HL-60 (cell line): Measurements from ENCODE around the gene ALDH5A1.

Experiments
- DNase-seq, 2 experiments: peaks; one replicate each; pipeline ENCODE4 v3.0.0-alpha.2; 2010 to 2020; ENCODE audit warnings: low read depth in 1 of 2, low spot score in 1 of 2
- H3K27ac ChIP-seq: fragments of 250-450 bp; sonication (Bioruptor Pico); replicated peaks from 2 replicates; pipeline ENCODE4 v1.5.1; 2020; ENCODE audit warnings: mild to moderate bottlenecking, moderate library complexity
- H3K27me3 ChIP-seq: fragments of 250-450 bp; sonication (Bioruptor Pico); 2 replicates; pipeline ENCODE4 v1.5.1; 2021; ENCODE audit warnings: mild to moderate bottlenecking, moderate library complexity; ENCODE audit not compliant: insufficient read depth, poor library complexity, severe bottlenecking
- H3K4me3 ChIP-seq: replicated peaks from 2 replicates; pipeline ENCODE4 v1.5.1; 2011; ENCODE audit warnings: mild to moderate bottlenecking, control low read depth, low read length; ENCODE audit not compliant: insufficient read depth
- CTCF ChIP-seq: IDR thresholded peaks from one replicate; pipeline ENCODE4 v1.5.1; 2011; ENCODE audit warnings: low read length, control low read depth, inconsistent platforms; ENCODE audit not compliant: insufficient read depth
- GABPA ChIP-seq: IDR thresholded peaks from 2 replicates; pipeline ENCODE4 v1.6.1; 2012; ENCODE audit warnings: low read depth
- POLR2AphosphoS5 ChIP-seq: IDR thresholded peaks from 2 replicates; pipeline ENCODE4 v1.6.1; 2012; ENCODE audit warnings: low read depth
- REST ChIP-seq: IDR thresholded peaks from 2 replicates; pipeline ENCODE4 v1.6.1; 2012; ENCODE audit warnings: low read depth; ENCODE audit not compliant: insufficient replicate concordance
- SPI1 ChIP-seq: IDR thresholded peaks from 2 replicates; pipeline ENCODE4 v1.6.1; 2012; ENCODE audit warnings: low read depth, mild to moderate bottlenecking, borderline replicate concordance

The ALDH5A1 gene

GRCh38 chr6:24476631-24477030, 18.1 kb upstream of the ALDH5A1 start:
- no peak for TF ChIP-seq POLR2AphosphoS5
- no peak for TF ChIP-seq CTCF
- no peak for TF ChIP-seq REST
- no peak for TF ChIP-seq GABPA
- TF ChIP-seq SPI1 = no peak
- no peaks in the 10 kb centered on the region for H3K27me3 ChIP-seq
- H3K27ac ChIP-seq = no peak overlapping the region
- no peak for DNase-seq
- H3K4me3 ChIP-seq = no peak overlapping the region

GRCh38 chr6:24477070-24477469, 17.7 kb upstream of the ALDH5A1 start:
- no peak for DNase-seq
- TF ChIP-seq REST = no peak
- no peak overlapping the region for H3K4me3 ChIP-seq
- H3K27ac ChIP-seq = no peak overlapping the region
- no peaks in the 10 kb centered on the region for H3K27me3 ChIP-seq

GRCh38 chr6:24478903-24479302, 15.9 kb upstream of the ALDH5A1 start:
- H3K27me3 ChIP-seq = no peaks in the 10 kb centered on the region
- no peak overlapping the region for H3K27ac ChIP-seq
- no peak overlapping the region for H3K4me3 ChIP-seq
- DNase-seq = no peak
- TF ChIP-seq REST = no peak
- no peak for TF ChIP-seq CTCF
- TF ChIP-seq POLR2AphosphoS5 = no peak
- no peak for TF ChIP-seq SPI1
- no peak for TF ChIP-seq GABPA

GRCh38 chr6:24480705-24481104, 14.1 kb upstream of the ALDH5A1 start:
- H3K27ac ChIP-seq = no peak overlapping the region
- no peaks in the 10 kb centered on the region for H3K27me3 ChIP-seq
- no peak for DNase-seq
- TF ChIP-seq CTCF = no peak
- TF ChIP-seq SPI1 = no peak
- no peak for TF ChIP-seq REST
- TF ChIP-seq POLR2AphosphoS5 = no peak
- no peak for TF ChIP-seq GABPA
- no peak overlapping the region for H3K4me3 ChIP-seq
